Fibroblast of the aortic adventitia (primary cell): Measurements from ENCODE around the gene ARHGAP5. TPM values are rescaled to one million over a fixed set of nuclear protein-coding genes. Genes with fewer than 3 reads are reported as not detected.
A peak's percentile ranks its signal among the peaks of the same experiment; 100 is the strongest.
"Not testable (repeated sequence)": the region's sequence is repeated elsewhere in the genome, so short reads cannot be mapped to it uniquely, and the experiment has no call there.

Source experiments
- DNase-seq: peaks from one replicate; pipeline ENCODE4 v3.0.0-alpha.2; 2010; ENCODE audit warnings: low read depth
- H3K4me3 ChIP-seq: 2 replicates; pipeline ENCODE4 v1.5.1; 2011; ENCODE audit warnings: low read depth, mild to moderate bottlenecking, control low read depth, low read length, moderate library complexity
- total RNA-seq: library from RNA; depleted of rRNA; stranded (reverse); fragments of >200 nt; gene quantifications from 2 replicates; pipeline ENCODE4 v1.2.3, GENCODE V29; 2012; ENCODE audit warnings: low replicate concordance
- TF ChIP-seq, protein P1 (sequence below): IDR thresholded peaks from 2 replicates; pipeline ENCODE4 v1.5.1; 2011; ENCODE audit warnings: mild to moderate bottlenecking, low read length, control low read depth, inconsistent platforms; ENCODE audit not compliant: insufficient read depth

The ARHGAP5 gene
- total RNA-seq, 1 donor = 85.4 TPM

DNA sequence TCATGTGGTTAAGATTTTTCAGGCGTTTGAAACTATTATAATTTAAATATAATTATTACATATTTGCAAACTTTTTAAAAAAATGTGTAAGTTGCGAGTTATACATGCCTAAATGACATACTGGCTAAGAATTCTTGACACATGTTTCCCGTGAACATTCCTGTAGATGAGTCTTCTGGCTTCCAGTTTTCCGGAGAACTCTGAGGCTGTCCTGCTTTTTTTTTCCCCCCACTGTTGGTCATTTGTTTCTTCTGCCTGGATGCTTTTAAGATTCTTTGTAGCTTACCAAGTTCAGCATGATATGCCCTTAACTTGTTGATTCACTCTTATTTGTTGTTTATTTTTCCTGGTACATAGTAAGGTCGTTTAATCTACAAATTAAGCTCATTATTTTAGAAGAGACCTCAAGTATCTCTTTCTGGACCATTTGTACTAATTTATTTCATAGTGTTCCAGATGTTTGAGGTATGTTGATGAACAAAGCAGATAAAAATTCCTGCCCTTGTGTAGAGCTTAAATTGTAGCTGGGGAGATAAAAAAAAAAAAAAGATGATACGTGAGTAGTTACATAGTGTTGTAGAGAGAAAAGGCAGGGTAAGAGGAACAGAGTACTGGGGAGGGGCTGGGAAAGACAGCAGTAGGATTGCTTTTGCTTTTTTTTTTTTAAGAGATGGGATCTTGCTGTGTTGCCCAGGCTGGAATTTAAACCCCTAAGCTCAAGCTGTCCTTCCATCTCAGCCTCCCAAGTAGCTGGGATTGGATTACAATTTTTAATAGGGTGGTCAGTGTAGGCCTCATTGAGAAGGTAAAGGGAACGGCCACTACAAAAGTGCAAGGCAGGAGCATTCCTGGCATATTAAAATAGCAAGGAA, 32.8 kb downstream of the ARHGAP5 start:
- TF ChIP-seq, protein P1, sequence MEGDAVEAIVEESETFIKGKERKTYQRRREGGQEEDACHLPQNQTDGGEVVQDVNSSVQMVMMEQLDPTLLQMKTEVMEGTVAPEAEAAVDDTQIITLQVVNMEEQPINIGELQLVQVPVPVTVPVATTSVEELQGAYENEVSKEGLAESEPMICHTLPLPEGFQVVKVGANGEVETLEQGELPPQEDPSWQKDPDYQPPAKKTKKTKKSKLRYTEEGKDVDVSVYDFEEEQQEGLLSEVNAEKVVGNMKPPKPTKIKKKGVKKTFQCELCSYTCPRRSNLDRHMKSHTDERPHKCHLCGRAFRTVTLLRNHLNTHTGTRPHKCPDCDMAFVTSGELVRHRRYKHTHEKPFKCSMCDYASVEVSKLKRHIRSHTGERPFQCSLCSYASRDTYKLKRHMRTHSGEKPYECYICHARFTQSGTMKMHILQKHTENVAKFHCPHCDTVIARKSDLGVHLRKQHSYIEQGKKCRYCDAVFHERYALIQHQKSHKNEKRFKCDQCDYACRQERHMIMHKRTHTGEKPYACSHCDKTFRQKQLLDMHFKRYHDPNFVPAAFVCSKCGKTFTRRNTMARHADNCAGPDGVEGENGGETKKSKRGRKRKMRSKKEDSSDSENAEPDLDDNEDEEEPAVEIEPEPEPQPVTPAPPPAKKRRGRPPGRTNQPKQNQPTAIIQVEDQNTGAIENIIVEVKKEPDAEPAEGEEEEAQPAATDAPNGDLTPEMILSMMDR = no peak
- peak; percentile 37 for DNase-seq
- no peak overlapping the region for H3K4me3 ChIP-seq

GRCh38 chr14:32110548-32110896, 33.4 kb downstream of the ARHGAP5 start:
- DNase-seq = no peak
- no peak overlapping the region for H3K4me3 ChIP-seq
- TF ChIP-seq, protein P1 = no peak

DNA sequence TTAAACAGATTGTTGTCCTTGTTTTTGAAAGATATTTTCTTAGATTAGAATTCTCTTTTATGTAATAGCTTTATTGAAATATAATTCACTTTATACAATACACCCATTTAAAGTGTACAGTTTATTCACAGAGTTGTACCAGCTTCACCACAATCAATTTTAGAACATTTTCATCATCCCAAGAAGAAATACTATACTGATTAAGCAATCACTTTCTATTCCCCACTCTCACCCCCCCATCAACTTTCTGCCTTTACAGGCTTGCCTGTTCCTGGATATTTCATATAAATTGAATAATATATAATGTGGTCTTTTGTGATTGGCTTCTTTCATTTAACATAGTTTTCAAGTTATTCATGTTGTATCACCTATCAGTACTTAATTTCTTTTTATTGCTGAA, 44.4 kb downstream of the ARHGAP5 start:
- no peak for DNase-seq
- TF ChIP-seq, protein P1 = no peak
- no peak overlapping the region for H3K4me3 ChIP-seq

GRCh38 chr14:32121948-32122347, 44.8 kb downstream of the ARHGAP5 start:
- no peak overlapping the region for H3K4me3 ChIP-seq
- peak; percentile 11 for DNase-seq
- TF ChIP-seq, protein P1 = no peak

DNA sequence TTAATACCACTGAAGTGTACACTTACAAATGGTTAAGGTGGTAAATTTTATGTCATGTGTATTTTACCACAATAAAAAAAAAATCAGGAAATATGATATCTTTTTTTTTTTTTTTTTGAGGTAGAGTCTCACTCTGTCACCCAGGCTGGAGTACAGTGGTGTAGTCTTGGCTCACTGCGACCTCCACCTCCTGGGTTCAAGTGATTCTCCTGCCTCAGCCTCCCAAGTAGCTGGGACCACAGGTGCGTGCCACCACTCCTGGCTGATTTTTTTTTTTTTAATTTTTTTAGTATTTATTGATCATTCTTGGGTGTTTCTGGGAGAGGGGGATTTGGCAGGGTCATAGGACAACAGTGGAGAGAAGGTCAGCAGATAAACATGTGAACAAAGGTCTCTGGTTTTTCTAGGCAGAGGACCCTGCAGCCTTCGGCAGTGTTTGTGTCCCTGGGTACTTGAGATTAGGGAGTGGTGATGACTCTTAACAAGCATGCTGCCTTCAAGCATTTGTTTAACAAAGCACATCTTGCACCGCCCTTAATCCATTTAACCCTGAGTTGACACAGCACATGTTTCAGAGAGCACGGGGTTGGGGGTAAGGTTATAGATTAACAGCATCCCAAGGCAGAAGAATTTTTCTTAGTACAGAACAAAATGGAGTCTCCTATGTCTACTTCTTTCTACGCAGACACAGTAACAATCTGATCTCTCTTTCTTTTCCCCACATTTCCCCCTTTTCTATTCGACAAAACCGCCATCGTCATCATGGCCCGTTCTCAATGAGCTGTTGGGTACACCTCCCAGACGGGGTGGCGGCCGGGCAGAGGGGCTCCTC, 50.0 kb downstream of the ARHGAP5 start:
- DNase-seq, H3K4me3 ChIP-seq: not testable (repeated sequence)

- H3K4me3 ChIP-seq, DNase-seq: not testable (repeated sequence)
Measured at GRCh38 chr14:32127731-32128654, 50.9 kb downstream of the ARHGAP5 start.

DNA sequence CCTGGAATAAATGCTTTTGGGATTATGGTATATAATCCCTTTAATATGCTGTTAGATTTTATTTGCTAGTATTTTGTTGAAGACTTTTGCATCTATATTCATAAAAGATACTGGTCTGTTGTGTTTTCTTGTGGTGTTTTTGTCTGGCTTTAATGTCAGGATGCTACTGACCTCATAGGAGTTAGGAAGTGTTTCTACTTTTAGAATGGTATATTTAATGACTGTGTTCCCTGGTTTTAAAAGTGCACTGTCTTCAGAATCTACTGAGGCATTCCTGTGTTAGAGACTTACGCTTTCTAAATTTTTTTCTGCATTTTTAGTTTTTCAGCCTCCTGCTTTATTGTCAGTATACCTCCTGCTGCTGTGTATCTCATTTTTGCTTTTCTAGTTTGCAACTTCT, 51.6 kb downstream of the ARHGAP5 start:
- TF ChIP-seq, protein P1 = no peak
- DNase-seq = no peak
- no peak overlapping the region for H3K4me3 ChIP-seq
